Astrocyte (in vitro differentiated cells and primary cell): ENCODE data around the gene SFTA2.

ENCODE experiments used
- CTCF ChIP-seq: IDR thresholded peaks from 2 replicates; pipeline ENCODE4 v1.5.1; 2011; ENCODE audit warnings: low read depth, mild to moderate bottlenecking, inconsistent platforms, low read length, moderate library complexity; ENCODE audit not compliant: insufficient read depth
- EZH2 ChIP-seq: IDR thresholded peaks from 2 replicates; pipeline ENCODE4 v1.6.1; 2012; ENCODE audit warnings: mild to moderate bottlenecking, low read length, inconsistent platforms; ENCODE audit not compliant: insufficient read depth

- TF ChIP-seq CTCF (no peak), EZH2 (no peak)
Observed at GRCh38 chr6:30979141-30979540, 47.2 kb upstream of the SFTA2 start.
